GM19372 (cell line): Measurements from ENCODE around the gene IFNA7.
"Not testable (repeated sequence)": the region's sequence is repeated elsewhere in the genome, so short reads cannot be mapped to it uniquely, and the experiment has no call there.

Experiments used
- ATAC-seq: cut with Tn5 transposase; IDR thresholded peaks from one replicate; pipeline ENCODE4 v1.9.1; 2021; ENCODE audit warnings: mild to moderate bottlenecking, low read depth, moderate library complexity; ENCODE audit not compliant: unreplicated experiment

Gene IFNA7

GRCh38 chr9:21202105-21202504 is at the start of gene IFNA7:
TSS of gene IFNA7 (minus strand) at chr9:21202205. CDS start at chr9:21202165, 40 bp downstream.
- ATAC-seq, result not testable (repeated sequence)

GRCh38 chr9:21251638-21252037 is 49.6 kb upstream of the IFNA7 start:
- no peak for ATAC-seq

DNA sequence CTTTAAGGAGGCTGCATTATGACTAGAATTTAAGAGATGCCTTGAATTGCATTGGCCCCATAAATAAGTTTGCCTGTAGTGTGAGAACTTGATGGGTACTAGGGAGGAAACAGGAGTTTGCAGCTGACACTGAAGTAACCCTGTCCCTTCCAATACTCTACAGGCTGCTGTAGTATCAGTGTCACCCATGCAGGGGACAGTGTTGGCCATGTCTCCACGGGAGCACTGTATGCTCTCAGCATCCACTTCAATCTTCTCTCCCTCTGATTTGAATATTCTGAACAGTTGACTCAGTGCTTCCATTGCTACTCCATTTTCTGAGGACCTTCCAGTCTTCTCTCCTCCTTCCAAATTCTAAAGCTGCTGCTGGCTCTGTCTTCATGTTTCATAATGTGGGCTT is 49.2 kb upstream of the IFNA7 start:
- ATAC-seq, result no peak

DNA sequence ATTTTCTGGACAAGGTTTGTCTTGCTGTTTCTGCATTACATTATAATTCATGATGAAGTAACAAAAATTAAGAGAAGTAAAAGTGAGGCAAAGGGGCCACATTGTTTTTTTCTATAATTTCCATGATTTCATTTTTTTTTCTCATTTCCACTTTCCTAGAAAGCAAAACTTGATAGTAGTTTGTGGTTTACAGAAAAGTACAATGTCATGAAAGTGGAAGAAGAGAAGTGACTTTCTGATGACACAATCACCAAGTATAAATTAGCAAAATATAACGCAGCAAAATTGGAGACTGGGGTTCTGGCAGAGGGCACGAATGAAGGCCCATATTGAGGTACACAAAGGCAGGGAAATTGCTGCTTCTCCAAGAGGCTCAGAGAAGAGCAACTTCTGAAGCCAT is 42.8 kb upstream of the IFNA7 start:
- ATAC-seq, result no peak

GRCh38 chr9:21239911-21240310 is 37.9 kb upstream of the IFNA7 start, which contains the start of gene IFNA14:
TSS of gene IFNA14 (minus strand) at chr9:21240005. CDS start at chr9:21239935, 70 bp downstream.
- ATAC-seq, result no peak

- not testable (repeated sequence) for ATAC-seq
These were observed 34.3 kb upstream of the IFNA7 start for GRCh38 chr9:21236360-21236714.

DNA sequence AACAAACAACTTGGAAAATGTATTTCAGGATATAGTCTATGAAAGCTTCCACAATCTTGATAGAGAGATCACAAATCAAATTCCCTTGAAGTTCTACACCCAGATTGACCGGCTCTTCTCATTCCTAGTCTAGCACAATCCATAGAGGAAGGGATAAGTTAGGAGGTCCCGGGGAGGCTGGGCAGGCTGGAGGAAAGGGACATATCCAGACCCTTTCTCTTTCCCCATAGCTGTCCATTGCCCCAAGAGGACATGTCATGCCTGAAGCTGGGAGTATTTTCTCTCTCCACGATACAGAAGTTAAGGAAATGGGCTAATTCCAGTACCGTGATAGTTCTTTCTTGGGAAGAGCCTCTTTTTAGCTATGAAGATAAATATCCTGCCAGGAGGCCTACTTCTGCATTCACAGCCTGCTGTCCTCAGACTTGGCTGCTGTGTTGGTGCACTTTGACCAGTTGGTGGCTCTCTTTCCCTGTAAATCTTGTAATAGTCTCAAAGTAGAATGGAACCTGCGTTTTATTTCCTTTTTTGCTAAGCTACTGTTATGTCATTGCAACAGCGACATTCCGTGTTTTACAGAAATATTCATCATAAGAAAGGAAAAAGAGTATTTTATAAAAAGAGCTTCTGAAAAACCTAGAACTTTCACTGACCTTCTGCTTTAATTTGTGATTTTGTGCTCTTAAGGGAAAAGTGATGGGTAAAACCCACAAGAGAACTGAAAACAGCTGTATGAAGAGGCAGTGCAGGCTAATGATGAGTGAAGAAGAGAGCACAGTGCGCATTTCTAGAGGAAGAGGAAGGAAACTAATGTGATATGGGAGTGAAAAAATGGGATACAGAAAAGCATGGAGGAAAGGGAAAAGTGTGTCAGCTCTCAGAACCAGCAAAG is 33.7 kb upstream of the IFNA7 start:
- peak; percentile 82 for ATAC-seq

DNA sequence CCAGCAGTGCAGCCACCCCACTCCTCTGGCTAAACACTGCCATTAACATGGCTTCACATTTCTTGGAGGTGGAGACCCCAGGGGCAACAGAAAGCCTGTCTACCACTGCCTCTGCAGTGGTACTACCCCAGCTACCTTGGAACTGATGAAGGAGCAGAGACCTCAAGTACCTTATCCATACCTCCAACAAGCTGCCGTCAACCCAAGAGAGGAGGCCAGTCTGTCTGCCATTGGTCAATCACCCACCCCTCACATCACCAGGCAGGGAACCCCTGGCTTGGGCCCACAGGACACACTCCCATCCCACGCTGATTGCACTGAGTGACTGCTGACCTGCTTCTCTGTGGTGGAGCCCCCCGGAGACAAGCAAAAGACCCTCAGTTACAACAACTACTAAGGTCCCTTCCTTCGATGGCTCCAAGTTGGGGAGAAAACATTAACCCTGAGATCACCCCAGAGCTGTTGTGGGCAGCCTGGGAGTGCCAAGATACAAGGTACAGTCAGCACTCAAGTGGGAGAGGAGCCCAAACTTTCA is 32.2 kb upstream of the IFNA7 start:
- ATAC-seq, result no peak

DNA sequence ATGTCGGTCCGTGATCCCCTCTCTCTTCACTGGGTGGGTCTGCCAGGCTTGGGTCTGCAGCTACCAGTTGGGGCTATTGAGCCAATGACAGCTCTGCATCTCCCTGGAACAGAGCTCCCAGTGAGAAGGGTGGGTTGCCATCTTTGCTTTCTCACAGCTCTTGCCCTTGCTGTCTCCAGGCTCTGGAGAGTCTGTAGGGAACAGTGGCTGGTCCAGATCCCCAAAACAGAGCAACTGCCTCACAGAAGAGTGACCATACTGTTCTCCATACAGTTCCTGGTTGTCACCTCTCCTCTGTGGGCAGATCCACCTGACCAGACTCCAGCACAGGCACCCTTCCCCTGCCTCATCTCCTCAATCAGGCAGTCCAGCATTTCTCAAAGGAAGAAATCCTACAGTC is 31.3 kb upstream of the IFNA7 start:
- ATAC-seq, result no peak

GRCh38 chr9:21228122-21228521 is 26.1 kb upstream of the IFNA7 start, which contains the start of gene IFNA17:
TSS of gene IFNA17 (minus strand) at chr9:21228222. CDS start at chr9:21228173, 49 bp downstream.
- no peak for ATAC-seq

DNA sequence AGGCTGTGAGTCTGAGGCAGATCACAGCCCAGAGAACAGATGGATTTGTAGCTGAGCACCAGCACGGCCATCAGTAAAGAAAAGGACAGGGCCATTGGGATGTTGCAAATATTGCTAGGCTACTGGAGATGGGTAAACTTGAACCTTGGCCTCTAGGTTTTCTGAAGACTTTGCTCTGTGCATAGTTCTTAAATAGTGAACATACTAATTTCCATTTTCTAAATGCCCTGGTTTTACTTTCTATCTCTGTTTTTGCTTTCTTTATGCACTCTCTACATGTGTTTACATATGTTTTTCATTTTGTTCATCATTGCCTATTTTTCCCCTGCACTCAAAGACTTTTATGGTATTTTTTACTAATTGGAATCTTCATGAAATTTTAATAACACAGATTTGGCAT is 15.2 kb upstream of the IFNA7 start, which contains the start of gene IFNA16:
Gene IFNA16, minus strand, starts transcription at position 101 of the 400 bp plus-strand sequence. Its CDS starts 6 bp downstream, at position 95.
- not testable (repeated sequence) for ATAC-seq

GRCh38 chr9:21213411-21214326 is 11.7 kb upstream of the IFNA7 start:
- ATAC-seq, result not testable (repeated sequence)

DNA sequence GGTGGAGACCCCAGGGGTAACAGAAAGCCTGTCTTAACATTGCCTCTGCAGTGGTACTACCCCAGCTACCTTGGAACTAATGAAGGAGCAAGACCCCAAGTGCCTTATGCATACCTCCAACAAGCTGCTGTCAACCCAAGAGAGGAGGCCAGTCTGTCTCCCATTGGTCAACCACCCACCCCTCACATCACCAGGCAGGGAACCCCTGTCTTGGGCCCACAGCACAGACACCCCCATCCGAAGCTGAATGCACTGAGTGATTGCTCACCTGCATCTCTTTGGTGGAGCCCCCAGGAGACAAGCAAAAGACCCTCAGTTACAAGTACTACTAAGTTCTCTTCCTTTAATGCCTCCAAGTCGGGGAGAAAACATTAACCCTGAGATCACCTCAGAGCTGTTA is 10.2 kb upstream of the IFNA7 start:
- ATAC-seq, result not testable (repeated sequence)

GRCh38 chr9:21210782-21211181 is 8.8 kb upstream of the IFNA7 start:
- ATAC-seq, result not testable (repeated sequence)

DNA sequence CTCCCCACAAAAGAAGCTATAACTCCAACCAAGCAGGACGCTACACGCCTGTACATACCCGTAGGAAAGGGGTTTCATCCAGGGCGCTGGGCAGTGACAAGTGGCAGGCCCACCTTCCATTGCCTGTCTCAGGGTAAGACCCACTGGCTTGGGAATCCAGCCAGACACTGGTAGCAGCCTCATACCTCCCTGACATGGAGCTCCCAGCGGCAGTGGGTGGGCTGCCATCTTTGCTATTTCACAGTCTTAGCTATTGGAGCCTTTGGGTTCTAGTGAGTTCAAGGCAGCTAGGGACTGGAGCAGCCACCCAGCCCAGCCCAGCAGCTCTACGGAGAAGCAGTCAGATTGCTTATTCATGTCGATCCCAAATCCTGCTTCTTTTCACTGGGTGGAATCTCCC is 8.3 kb upstream of the IFNA7 start:
- no peak for ATAC-seq

- not testable (repeated sequence) for ATAC-seq
These were observed 5.0 kb upstream of the IFNA7 start, which contains the start of gene IFNA10 for GRCh38 chr9:21207043-21207442. TSS of gene IFNA10 (minus strand) at chr9:21207143. CDS start at chr9:21207097, 46 bp downstream.

DNA sequence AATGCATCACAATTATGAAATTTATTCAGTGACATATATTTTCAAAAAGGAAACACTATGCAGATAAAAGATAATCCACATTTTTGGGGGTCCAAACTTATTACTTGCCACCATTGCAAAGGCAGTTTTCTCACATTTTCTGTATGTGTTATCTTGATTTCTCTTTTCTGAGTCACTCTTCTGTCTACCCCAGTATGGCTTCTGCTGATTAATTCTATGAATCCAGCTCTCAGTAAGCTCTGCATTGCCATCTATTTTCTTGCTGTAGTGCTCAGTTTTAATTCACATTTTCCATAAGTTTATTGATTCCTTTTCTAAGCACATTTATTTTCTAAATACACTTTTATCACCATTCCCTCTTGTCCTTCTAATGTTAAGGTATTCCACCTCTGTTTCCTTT is 3.2 kb upstream of the IFNA7 start:
- no peak for ATAC-seq

GRCh38 chr9:21194867-21195776 is 6.9 kb downstream of the IFNA7 start:
- ATAC-seq, result peak; percentile 96

- not testable (repeated sequence) for ATAC-seq
These were observed 14.5 kb downstream of the IFNA7 start, which contains the start of gene IFNA4 for GRCh38 chr9:21187487-21187886. TSS of gene IFNA4 (minus strand) at chr9:21187587. CDS start at chr9:21187531, 56 bp downstream.
